PFSK-1 (cell line): ENCODE measurements around the gene ITGA7.

Experiments
- FOXP2 ChIP-seq: optimal IDR thresholded peaks from 2 replicates; pipeline ENCODE3; 2011; ENCODE audit warnings: borderline replicate concordance, control low read depth, inconsistent platforms; ENCODE audit not compliant: insufficient read depth; ENCODE audit errors: extremely low read length, extremely low read depth
- POLR2AphosphoS5 ChIP-seq: IDR thresholded peaks from 2 replicates; pipeline ENCODE4 v1.6.1; 2012; ENCODE audit warnings: low read depth, mild to moderate bottlenecking, control low read depth, low read length, moderate library complexity
- SIN3A ChIP-seq: IDR thresholded peaks from 2 replicates; pipeline ENCODE4 v1.6.1; 2012; ENCODE audit warnings: mild to moderate bottlenecking, low read length, moderate library complexity, borderline replicate concordance; ENCODE audit not compliant: insufficient read depth
- TAF1 ChIP-seq: IDR thresholded peaks from 2 replicates; pipeline ENCODE4 v1.6.1; 2012; ENCODE audit warnings: low read length, control low read depth, borderline replicate concordance; ENCODE audit not compliant: insufficient read depth
- TF ChIP-seq, protein P1 (sequence below), 2 experiments: IDR thresholded peaks; 2 replicates each; pipeline versions ENCODE4 v1.6.1 to v1.8.0; 2011 to 2012; ENCODE audit warnings: low read depth in 2 of 2, low read length in 2 of 2, control low read depth in 1 of 2, inconsistent platforms in 1 of 2, mild to moderate bottlenecking in 1 of 2, moderate library complexity in 1 of 2; ENCODE audit not compliant: insufficient read depth in 1 of 2

Gene ITGA7

DNA sequence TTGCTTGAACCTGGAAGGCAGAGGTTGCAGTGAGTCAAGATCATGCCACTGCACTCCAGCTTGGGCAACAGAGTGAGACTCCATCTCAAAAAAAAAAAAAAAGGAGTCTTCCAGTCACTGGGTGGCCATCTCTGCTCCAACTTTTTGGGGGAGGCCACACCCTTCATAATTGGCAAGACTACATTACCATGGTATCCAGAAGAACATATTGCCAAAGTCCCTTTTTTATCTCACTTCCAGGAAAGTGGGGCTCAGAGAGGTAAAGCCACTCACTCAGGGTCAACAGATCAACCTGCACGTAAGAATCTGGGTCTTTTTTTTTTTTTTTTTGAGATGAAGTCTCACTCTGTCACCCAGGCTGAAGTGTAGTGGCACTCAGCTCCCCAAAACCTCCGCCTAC is 26.2 kb upstream of the ITGA7 start:
- no peak for TF ChIP-seq POLR2AphosphoS5
- TF ChIP-seq FOXP2: no peak
- TF ChIP-seq TAF1: no peak
- TF ChIP-seq, protein P1, sequence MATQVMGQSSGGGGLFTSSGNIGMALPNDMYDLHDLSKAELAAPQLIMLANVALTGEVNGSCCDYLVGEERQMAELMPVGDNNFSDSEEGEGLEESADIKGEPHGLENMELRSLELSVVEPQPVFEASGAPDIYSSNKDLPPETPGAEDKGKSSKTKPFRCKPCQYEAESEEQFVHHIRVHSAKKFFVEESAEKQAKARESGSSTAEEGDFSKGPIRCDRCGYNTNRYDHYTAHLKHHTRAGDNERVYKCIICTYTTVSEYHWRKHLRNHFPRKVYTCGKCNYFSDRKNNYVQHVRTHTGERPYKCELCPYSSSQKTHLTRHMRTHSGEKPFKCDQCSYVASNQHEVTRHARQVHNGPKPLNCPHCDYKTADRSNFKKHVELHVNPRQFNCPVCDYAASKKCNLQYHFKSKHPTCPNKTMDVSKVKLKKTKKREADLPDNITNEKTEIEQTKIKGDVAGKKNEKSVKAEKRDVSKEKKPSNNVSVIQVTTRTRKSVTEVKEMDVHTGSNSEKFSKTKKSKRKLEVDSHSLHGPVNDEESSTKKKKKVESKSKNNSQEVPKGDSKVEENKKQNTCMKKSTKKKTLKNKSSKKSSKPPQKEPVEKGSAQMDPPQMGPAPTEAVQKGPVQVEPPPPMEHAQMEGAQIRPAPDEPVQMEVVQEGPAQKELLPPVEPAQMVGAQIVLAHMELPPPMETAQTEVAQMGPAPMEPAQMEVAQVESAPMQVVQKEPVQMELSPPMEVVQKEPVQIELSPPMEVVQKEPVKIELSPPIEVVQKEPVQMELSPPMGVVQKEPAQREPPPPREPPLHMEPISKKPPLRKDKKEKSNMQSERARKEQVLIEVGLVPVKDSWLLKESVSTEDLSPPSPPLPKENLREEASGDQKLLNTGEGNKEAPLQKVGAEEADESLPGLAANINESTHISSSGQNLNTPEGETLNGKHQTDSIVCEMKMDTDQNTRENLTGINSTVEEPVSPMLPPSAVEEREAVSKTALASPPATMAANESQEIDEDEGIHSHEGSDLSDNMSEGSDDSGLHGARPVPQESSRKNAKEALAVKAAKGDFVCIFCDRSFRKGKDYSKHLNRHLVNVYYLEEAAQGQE (IDR thresholded peaks at IDR 0.05; ENCODE audit: insufficient read depth in 1 of 2, low read depth in 2 of 2, low read length in 2 of 2): no peak
- no peak for TF ChIP-seq SIN3A

DNA sequence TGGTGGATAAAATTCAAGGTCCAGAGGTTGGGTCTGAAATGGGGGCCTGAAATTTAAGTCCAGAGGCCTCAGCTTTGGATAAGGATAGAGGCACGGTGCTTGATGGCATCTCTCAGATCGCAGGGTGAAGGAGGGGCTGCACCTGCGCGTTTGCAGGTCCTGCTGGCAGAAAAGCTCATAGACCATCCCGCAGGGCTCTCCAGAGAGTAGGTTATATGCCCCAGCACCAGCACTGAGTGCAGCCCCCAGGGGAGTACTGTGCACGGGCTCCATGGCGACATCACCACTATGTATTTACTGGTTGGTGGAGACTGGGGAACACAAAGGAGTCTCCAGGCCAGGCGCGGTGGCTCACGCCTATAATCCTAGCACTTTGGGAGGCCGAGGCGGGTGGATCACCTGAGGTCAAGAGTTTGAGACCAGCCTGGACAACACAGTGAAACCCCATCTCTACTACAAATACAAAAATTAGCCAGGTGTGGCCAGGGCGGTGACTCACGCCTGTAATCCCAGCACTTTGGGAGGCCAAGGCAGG is 25.4 kb upstream of the ITGA7 start:
- TF ChIP-seq SIN3A (no peak), POLR2AphosphoS5 (no peak), FOXP2 (no peak), TAF1 (no peak)
- TF ChIP-seq, protein P1 (IDR thresholded peaks at IDR 0.05; ENCODE audit: insufficient read depth in 1 of 2, low read depth in 2 of 2, low read length in 2 of 2): no peak

DNA sequence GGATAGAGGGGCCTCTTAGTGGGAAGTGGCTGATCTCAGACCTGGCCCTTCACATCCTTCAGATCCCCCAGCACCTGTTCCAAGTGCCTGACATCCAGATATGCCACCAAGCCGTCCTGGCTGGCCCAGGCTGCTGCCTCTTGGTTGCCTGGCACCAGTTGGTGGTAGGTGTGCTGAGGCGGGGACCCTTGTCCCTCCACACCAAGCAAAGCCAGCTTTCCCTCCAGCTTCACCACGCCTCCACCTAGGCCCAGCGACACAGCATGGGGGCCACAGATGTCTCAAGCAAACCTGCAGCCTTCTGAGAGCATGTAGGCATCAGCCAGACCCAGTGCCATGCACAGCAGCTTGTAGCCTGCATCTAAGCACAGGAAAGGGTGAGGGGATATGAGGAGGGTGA is 24.6 kb upstream of the ITGA7 start:
- TF ChIP-seq TAF1 (no peak), SIN3A (no peak), POLR2AphosphoS5 (no peak), FOXP2 (no peak)
- TF ChIP-seq, protein P1 (IDR thresholded peaks at IDR 0.05; ENCODE audit: insufficient read depth in 1 of 2, low read depth in 2 of 2, low read length in 2 of 2): no peak

DNA sequence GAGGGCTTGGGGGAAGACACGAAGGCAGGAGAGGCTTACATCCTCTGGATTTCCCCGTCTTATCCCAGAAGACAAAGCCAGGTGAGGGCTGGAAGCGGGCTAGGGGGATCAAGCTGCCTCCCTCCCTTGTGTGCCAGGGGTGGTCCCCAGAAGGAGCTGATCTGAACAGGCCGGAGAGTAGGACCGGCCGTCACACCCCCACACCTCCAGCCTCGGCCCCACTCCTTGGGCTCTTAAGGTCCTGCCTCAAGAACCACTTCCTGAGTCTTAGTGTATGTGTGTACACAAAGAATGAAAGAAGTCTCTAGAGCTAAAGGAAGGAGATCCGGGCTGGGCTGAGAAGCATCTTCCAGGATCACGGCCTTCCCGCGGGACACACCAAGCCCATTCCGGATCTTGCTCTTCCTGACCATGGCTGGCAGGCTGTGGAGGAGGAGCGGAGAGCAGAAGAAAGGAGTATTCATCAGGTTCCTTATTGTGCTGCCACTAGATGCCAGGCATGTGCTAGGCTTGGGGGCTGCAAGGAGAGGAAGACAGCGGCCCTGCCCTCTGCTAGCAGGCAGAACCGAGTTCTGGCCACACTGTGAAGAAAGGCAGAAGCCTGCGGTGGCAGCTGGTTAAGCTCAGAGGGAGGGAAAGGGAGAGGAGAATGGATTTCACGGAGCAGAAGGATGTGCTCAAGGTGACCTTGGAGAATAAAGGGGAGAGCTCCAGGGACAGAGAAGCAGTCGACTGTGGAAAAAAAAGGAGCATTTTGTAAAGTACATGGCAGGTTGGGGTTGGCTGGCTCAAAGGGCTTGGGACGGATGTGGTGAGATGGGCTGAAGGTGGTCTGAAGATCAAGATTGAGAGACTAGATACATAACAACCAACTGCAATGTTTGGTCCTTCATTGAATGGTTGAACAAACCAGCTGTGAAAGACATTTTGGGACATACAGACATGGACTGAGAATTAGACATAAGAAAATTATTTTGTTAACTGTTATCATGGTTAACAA is 22.4 kb upstream of the ITGA7 start:
- TF ChIP-seq FOXP2: no peak
- TF ChIP-seq POLR2AphosphoS5: no peak
- TF ChIP-seq TAF1: no peak
- TF ChIP-seq, protein P1 (IDR thresholded peaks at IDR 0.05; ENCODE audit: insufficient read depth in 1 of 2, low read depth in 2 of 2, low read length in 2 of 2): no peak
- TF ChIP-seq SIN3A: no peak
